Left hindlimb (tissue), 1 donor: ENCODE results near the gene FEV.
A peak's percentile ranks its signal among the peaks of the same experiment; 100 is the strongest.

Experiments
- DNase-seq: peaks from one replicate; pipeline ENCODE4 v3.0.0-alpha.2; 2018

FEV gene

GRCh38 chr2:219016721-219017120 is 31.7 kb upstream of the FEV start:
- no peak for DNase-seq

- no peak for DNase-seq
Measured at GRCh38 chr2:219010873-219011272, 25.9 kb upstream of the FEV start.

DNA sequence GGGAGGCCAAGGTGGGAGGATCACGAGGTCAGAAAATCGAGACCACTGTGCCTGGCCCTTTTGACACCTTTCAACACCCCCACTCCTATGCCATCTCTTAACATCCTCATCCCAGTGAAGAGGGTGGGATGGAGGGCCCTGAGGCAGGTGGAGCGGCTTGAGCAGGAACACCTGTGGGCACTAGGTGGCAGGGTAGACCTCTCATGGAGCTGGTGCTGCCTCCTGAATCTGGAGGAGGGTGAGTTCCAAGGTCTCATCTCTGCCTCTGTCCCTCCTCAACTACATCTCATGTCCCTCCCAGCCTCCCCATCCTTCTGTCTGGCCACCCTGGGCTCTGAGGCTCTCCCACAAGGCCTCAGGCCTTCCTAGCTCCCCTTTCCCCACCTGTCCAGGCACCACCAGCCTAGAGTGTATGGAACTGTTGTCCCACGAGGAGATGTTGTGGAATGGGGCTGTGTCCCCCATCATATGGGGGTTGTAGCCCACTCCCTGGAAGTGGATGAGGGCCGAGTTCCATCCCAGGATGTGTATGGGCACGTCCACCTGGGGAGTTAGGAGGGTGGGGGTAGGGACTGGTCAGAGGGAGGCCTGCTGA is 25.3 kb upstream of the FEV start:
- DNase-seq, result no peak

DNA sequence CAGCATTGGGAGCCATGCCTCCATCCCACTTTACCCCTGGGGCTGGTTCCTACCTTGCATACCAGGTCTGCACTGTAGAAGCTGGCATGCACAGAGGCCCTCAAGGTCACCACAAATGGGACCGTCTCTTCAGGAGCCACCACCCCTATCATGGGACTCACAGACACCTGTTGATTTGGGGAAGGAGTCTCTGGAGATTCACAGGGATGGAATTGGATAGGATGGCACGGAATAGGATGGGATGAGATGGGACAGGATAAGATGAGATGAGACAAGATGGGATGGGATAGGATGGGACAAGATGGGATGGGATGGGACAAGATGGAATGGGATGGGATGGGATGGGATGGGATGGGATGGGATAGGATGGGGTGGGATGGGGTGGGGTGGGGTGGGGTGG is 24.3 kb upstream of the FEV start:
- no peak for DNase-seq

DNA sequence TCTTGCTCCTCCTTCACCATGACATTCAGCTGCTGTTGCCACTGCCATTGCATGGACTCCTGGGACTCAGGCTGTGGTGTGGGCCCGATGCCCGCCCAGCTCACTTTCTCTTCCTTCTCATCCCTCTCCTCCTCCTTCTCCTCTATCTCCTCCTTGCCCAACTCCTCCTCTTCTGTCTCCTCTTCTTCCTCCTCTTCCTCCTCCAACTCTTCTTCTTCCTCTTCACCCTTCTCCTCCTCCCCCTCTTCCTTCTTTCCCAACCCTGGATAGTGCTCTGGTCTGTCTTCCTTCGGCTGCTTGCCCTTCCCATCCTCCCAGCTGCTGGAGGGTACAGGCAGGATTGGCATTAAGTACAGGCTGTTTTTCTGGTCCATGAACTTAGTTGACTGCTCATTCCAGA is 19.0 kb upstream of the FEV start:
- DNase-seq, result no peak

GRCh38 chr2:219003267-219003634 is 18.3 kb upstream of the FEV start:
- no peak for DNase-seq

GRCh38 chr2:219002395-219003266 is 17.6 kb upstream of the FEV start:
- no peak for DNase-seq

DNA sequence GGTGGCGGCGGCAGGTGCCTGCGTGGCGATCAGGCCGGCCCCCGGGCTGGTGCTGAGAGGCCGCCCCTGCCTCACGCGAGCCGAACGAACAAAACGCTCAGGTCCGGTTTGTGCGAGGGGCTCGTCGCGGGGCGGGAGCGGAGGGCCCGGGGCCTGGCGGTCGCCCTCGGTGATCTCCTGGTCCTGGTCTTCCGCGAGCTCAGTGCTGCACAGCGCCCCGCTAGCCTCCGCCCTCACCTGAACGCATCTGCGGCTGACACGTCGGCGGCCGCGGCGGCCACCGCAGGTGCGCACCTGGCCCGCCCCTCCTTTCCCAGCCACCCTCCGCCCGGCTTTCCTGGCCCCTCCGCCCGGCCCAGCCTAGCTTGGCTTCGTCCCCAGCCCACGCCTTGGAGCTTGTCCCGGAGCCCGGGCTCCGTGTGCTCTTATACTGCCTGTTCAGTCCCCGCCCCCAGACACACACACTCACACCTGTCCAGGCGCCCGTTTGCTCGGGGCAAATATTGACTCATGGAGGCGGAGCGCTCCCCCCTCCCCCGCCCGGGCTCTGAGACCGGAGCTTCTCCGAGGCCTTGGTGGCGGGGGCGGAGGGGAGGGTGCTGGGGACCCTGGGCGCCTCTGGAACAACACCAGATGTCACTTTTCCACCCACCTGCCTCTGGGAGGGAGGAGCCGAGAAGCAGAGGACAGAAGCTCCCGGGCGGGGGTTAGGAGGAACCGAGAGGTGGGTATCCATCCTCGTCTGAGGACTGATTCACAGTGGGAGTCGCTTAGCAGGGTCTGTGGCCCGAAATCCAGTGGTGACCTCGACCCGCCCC is 16.8 kb upstream of the FEV start:
- no peak for DNase-seq

DNA sequence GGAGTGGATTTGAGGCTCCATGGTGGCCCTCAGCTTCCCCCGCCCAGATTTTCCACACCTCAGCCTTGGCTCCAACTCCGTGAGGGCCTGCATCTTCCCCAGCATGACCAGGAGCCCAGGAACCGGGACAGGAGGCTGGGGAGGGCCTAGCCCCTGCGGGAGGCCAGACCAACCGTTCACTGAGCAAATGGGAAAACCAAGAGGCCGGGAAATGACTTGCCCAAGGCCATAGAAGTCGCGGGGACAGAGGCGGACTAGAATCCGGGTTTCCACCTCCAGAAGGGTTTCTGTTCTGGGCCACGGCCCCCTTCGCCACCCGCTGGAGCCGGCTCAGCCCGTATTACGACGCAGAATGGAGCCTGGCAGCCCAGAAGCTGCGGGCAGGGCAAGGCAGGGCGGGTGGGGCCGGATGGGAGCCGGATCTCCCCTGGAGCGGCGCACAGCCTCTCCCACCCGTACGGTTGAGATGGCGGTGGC is 16.2 kb upstream of the FEV start:
- no peak for DNase-seq

GRCh38 chr2:219000569-219000960 is 15.6 kb upstream of the FEV start:
- DNase-seq, result no peak

GRCh38 chr2:218999881-219000568 is 15.0 kb upstream of the FEV start:
- no peak for DNase-seq

- DNase-seq, result no peak
Measured at GRCh38 chr2:218999021-218999880, 14.3 kb upstream of the FEV start.

DNA sequence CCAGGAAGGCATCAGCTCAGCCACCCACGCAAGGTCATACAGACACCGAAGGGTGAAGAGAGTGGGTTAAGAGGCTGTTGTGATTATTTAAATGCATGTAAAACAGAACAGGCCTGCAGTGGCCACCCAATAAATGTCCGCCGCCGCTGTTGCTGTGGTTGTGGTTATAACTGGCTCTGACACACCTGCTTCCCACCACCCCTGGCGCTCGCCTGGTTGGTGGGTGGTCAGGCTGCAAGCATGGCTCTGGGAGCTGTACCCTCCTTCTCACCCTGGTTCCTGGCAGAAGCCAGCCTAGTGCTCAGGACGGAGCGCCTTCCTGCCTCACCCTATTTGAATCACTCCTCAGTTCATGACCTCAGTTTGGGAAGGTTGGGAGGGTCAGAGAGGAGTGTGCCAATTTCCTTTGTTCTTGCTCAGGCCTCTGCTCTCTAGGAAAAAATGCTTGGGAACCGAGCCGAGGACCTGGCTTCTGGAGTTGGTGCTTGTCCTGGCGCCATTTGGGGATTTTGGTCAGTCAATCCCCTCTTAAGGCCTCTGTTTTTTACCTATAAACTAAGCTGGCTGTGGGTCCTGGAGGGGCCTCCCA is 13.5 kb upstream of the FEV start:
- DNase-seq, result no peak

GRCh38 chr2:218997731-218998130 is 12.7 kb upstream of the FEV start:
- no peak for DNase-seq

DNA sequence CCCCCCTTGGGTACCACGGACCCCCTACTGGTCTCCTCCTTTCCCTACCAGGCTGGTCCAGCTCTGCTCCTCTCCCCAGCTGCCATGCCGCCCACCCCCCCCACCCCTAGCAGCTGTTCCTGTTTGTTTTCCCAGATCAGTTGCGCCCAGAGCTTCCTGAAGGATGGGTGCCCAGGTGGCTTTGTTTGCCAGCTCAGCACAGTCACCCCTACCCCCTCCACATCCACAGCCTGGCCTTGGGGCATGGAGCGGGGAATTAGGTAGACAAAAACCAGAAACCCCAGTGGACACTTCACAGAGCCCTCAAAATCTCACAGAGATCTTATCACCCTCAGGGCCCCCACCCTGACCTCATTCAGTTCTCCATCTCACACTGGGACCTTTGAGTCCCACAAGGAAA is 12.0 kb upstream of the FEV start:
- no peak for DNase-seq

DNA sequence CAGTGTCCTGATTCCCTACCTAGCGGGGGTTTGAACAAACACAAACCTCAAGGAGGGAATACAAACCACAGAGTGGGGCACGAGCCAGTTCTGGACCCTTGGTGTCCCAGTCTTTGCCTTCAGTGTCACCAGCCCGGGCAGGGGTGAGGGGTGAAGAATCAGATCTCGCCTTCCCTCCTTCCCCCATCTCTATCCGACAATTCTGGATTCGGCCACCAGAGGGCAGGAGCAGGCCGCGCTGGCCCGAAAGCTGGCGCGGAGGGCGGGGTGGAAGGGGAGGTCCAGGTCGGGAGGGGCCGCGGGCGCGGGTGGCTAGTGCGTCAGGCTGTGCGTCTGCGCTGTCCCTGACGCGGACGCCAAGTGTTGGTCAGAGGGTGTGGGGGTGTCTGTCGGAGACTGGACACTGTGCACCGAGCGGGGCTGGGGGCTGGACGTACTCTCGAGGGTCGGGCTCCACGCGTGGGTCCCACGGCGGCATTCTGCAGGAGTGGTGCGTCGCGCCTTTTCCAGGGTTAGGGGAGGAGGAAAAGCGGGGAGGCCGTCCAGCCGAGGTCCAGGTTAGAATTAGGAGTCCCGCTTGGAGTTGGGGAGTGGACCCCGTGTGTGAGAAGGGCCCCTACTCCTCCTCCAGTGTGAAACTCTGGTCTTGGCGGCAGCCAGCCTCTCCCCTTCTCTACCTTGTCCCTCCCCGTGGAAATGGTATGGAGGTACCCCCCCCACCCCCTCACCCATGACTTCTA is 11.2 kb upstream of the FEV start:
- peak; percentile 83 for DNase-seq

DNA sequence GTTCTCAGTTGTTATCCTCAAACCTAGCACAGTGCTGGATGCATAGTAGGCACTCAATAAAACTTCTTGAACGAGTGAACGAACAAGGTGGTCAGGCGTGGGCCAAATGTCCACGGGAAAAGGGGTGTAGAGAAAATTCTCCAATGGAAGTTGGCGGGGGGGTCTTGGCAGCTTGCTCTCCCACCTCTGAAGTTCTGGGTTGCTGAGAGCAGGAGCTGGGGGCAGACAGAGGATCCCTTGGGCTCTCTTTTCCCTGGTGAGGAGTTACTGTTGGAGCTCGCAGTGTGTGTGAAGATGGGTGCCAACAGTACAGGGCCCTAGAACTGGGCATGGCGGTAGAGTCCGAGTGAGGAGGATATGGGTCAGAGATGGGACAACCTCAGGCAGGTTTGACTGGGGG is 10.6 kb upstream of the FEV start:
- DNase-seq, result no peak

- DNase-seq, result no peak
Measured at GRCh38 chr2:218993345-218994315, 8.6 kb upstream of the FEV start, which contains the start of gene CRYBA2. TSS of gene CRYBA2 (minus strand) at chr2:218993422. CDS start at chr2:218993176, 246 bp downstream.

GRCh38 chr2:218992703-218993344 is 7.8 kb upstream of the FEV start:
- DNase-seq, result no peak
